Measurements from ENCODE around the gene ARMC7. TPM values are rescaled to one million over a fixed set of nuclear protein-coding genes. Genes with fewer than 3 reads are reported as not detected.

Gene ARMC7
- total and polyA plus RNA-seq, 2 of the 13 experiments (the other 11 are each of a cell fraction or from before 2014, with no cell fraction given): 3.9 to 4.2 TPM

- TF ChIP-seq ZNF407 (CRISPR knock-in tag; IDR thresholded peaks at IDR 0.05; ENCODE audit: not compliant biosample characterization) (peak; percentile 69), ZFP36L1 (CRISPR knock-in tag; IDR thresholded peaks at IDR 0.05) (peak; percentile 87), ZNF296 (CRISPR knock-in tag; conservative IDR thresholded peaks at IDR 0.05) (peak; percentile 78; the same call in 1 of the 2 replicates), ATAD3A (CRISPR knock-in tag; IDR thresholded peaks at IDR 0.05) (no peak), KAT8 (CRISPR knock-in tag; IDR thresholded peaks at IDR 0.05) (peak; percentile 80), ZBTB2 (CRISPR knock-in tag; IDR thresholded peaks at IDR 0.05; ENCODE audit: low read depth) (peak; percentile 79; the same call in 1 of the 2 replicates), NKX3-1 (CRISPR knock-in tag; IDR thresholded peaks at IDR 0.05) (peak; percentile 48; the same call in 1 of the 2 replicates), ZNF101 (CRISPR knock-in tag; IDR thresholded peaks at IDR 0.05; ENCODE audit: borderline replicate concordance, low read depth) (no peak), MED1 (CRISPR knock-in tag; IDR thresholded peaks at IDR 0.05) (peak; percentile 53), ZNF639 (CRISPR knock-in tag; conservative IDR thresholded peaks at IDR 0.05) (peak; percentile 74), KLF16 (CRISPR knock-in tag; IDR thresholded peaks at IDR 0.05) (no peak), PHF8 (CRISPR knock-in tag; IDR thresholded peaks at IDR 0.05) (peak; percentile 75), ZFYVE20 (CRISPR knock-in tag; IDR thresholded peaks at IDR 0.05; ENCODE audit: borderline replicate concordance, low read depth) (0 out of 2 replicates have a peak, but pooled peaks have one; percentile 40)
Measured at GRCh38 chr17:75109407-75110233, at the start of gene ARMC7 (continued).
